HG03521 (cell line): ENCODE measurements around the gene CYP3A7.
"Not testable (repeated sequence)": the region's sequence is repeated elsewhere in the genome, so short reads cannot be mapped to it uniquely, and the experiment has no call there.

ENCODE experiments used
- ATAC-seq: cut with Tn5 transposase; IDR thresholded peaks from one replicate; pipeline ENCODE4 v1.9.1; 2021; ENCODE audit warnings: mild to moderate bottlenecking, moderate library complexity; ENCODE audit not compliant: unreplicated experiment

Gene CYP3A7

DNA sequence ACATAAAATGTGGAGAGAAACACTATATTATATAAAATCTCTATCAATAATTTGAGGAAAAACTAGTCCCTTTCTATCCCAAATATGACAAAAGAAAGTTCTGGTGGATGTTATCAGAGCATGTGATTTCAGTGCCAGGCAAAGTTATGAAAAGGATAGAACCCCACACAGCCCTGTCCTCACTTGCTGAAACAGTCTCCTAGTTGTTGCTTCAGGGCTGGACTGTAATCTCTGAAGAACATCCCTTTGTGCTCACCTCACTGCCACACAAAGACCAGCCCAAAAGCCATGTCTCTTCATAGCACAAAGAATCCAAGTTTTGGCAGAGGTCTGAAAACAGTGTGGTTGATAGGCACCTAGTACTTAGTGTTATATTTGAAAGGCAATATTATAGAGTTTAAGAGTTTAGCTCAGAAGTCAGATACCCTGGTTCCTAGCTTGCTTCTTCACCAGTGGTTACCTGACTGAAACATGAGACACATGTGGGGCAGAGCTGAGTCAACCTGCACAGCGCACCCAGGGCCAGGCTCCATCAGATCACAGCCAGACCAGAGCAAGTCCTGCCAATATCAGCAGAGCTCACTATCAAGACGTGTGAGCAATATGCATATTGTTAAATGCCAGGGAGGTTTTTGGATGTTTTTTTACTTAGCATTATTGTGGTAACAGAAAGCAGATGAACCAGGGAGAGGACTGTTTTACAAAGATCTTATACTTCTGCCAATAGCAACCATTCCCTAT is 25.0 kb downstream of the CYP3A7 start:
- no peak for ATAC-seq

DNA sequence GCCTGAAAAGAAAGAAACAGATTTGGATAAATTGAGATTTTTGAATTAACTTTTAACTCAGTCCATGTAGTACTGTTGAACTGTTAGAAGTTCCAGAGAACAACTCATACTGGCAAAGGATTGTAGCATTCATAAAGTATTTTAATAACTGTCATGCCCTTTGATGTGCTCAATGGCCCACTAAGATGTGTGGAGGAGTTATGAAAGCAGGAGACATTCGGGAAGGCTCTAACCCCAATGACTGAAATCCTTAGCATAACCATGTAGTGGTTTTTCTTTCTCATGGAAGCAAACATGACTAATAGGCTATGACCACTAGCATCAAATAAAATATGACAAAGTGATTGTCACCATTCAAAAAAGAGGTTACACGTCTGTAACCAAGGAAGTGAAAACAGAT is 25.7 kb downstream of the CYP3A7 start:
- no peak for ATAC-seq

DNA sequence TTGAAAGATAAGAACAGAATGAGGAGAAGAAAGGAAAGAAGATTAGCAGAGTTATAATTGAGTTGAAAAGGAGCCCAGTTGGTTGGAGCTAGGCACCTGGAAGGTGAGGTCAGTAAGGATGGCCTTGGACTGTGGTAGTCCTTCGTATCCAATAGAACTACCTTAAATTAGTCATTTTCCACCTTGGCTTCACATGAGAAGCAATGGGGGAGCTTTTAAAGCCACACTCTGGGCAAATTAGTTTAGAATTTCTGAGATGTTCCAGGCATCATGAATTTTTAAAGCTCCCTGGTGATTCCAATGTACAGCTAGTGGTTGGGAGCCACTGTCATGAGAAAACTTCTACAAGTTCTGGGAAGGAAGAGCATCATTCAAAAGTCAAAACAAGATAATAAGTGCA is 27.9 kb downstream of the CYP3A7 start:
- ATAC-seq, result no peak

DNA sequence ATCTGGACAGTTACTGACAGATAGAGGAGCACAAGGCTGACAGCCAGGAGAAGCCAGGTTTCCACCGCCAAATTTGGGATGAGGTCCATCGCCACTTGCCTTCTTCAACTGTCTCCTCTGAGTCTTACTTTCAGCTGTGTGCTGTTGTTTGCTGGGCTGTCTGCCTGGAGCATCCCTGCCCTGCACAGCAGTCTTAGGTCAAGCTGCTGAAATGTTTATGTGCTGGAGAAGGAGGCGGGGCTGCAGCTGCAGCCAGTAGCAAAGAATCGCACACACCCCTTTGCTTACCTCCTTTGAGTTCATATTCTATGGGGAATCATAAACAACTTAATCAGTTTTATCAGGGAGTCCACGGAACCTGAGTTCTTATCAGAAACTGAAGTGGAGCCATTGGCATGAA is 35.0 kb downstream of the CYP3A7 start:
- no peak for ATAC-seq

DNA sequence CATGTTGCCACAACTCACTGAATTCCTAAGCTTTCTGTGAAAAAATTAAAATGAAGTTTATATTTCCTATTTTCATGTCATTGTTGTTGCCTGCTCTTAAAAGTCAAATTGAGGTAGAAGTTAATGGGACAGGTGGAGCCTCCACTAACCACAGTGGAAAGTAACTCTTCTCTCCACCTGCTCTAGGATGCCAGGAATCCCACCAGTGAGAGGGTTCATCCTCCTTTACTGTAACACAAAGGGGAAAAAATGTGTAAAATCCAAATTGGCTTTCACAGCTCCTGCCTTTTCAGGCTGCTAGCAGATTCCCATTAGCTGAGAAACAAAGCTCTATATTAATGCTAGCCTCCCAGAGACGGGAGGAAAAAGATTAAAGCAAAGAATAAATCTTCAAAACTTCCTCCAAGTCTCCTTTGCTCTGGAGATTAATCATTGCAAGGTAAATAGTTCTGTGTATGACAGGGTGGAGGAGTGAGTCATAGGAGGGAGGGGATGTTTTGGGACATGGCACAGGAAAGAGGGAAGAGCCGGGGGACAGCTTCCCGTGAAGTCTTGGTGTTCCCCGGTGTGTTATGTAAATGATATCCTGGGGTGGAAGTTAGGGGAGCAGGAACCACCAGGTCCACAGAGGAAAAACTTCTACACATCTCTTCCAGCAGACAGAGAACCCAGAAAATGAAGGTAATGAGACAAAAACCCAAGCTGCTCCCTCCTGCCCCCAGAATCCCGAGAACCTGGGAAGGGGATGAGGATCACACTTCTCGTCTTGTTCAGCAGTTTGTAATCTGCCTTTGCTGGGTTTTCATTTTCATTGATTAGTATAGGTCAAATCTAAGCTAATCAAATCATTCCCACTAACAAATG is 35.9 kb downstream of the CYP3A7 start:
- ATAC-seq, result not testable (repeated sequence)

DNA sequence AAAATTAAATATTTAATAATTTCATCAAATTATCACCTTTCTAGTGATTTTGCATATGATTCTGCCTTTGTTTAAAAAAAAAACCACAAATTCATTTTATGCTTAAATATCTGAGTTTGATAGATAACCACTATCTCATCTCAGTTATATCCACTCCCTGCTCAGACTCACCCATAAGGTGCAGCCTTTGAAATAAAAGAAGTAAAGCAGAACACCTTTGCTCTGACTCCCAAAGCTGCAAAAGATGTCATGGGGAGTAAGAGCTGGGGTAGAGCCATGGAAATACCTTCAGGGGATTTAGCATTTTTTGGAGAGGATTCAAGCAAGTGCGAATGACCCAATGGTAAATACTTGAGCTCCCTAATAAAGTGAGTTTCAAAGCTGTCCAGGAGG is 40.1 kb downstream of the CYP3A7 start:
- ATAC-seq, result no peak

DNA sequence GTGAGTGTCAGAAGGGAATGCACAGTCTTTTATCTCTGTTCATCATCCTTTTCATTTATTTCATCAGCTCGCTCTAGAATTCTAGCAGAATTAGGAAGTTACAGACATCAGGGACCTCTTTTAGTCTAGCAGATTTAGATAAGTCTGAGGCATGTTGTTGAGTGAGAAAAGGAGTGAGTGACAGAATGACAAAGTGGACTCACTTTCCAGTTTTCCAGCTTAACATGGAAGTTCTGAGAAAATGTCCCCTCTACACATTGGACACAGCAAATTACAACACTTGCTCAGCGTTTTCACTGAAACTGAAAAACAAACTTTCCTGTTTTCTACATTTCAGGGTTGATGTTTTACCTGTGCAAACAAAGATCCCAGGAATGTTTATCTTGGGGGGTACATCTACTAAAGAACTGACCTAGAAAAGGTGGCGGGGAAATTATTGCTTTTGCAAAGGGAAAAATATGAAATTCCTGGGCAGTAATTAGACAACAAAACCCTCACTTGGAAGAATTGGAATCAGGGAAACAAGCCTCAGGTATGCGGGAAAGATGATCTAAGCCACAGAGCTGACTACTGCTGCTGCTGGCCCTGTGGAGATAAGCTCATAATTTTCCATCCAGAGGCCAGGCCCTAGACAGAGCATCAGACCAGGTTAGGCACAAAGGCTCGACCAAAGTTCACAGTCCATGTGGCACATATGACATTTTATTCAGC is 40.6 kb downstream of the CYP3A7 start:
- ATAC-seq, result no peak

DNA sequence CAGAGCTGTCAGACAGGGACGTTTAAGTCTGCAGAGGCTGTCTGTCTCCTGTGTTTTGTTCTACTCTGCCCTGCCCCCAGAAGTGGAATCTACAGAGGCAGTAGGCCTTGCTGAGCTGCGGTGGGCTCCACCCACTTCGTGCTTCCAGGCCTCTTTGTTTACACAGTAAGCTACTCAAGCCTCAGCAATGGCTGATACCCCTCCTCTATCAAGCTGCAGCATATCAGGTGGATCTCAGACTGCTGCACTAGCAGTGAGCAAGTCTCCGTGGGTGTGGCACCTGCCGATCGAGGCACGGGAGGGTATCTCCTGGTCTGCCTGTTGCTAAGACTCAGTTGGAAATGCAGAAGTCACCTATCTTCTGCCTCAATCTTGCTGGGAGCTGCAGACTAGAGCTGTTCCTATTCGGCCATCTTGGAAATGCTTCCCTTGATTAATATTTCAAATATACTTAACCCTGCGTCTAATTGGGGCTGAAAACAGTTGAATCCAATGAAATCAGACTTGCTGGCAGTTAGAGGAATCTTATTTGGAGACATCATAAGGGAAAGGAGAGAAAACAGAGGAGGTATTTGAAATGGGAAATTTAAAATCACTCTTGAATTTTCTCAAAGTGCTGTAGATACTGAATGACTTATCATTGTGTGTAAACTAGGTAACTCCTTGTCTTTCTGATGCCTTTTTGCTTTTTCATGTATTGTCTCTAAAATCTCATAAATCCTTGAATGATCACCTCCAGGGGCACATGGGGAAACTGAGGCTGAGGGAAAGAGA is 41.4 kb downstream of the CYP3A7 start:
- no peak for ATAC-seq

DNA sequence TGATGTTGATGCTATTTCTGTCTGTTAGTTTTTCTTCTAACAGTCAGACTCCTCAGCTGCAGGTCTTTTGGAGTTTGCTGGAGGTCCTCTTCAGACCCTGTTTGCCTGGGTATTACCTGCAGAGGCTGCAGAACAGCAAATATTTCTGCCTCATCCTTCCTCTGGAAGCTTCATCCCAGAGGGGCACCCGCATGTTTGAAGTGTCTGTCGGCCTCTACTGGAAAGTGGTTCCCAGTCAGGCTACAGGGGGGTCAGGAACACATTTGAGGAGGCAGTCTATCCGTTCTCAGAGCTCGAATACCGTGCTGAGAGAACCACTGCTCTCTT is 41.9 kb downstream of the CYP3A7 start:
- no peak for ATAC-seq

DNA sequence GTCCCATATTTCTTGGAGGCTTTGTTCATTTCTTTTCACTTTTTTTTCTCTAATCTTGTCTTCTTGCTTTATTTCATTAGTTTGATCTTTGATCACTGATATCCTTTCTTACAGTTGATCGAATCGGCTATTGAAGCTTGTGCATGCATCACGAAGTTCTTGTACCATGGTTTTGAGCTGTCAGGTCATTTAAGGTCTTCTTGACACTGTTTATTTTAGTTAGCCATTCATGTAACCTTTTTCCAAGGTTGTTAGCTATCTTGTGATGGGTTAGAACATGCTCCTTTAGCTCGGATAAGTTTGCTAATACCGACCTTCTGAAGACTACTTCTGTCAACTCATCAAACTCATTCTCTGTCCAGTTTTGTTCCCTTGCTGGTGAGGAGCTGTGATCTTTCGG is 42.4 kb downstream of the CYP3A7 start:
- ATAC-seq, result not testable (repeated sequence)

DNA sequence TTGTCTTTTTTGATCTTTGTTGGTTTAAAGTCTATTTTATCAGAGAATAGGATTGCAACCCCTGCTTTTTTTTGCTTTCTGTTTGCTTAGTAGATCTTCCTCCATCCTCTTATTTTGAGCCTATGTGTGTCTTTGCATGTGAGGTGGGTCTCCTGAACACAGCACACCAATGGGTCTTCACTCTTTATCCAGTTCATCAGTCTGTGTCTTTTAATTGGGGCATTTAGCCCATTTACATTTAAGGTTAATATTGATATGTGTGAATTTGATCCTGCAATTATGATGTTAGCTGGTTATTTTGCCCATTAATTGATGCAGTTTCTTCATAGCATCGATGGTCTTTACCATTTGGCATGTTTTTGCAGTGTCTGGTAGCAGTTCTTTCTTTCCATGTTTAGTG is 43.3 kb downstream of the CYP3A7 start:
- not testable (repeated sequence) for ATAC-seq

DNA sequence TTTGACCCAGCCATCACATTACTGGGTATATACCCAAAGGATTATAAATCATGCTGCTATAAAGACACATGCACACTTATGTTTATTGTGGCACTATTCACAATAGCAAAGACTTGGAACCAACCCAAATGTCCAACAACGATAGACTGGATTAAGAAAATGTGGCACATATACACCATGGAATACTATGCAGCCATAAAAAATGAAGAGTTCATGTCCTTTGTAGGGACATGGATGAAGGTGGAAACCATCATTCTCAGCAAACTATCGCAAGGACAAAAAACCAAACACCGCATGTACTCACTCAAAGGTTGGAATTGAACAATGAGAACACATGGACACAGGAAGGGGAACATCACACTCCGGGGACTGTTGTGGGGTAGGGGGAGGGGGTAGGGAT is 44.1 kb downstream of the CYP3A7 start:
- ATAC-seq, result not testable (repeated sequence)

DNA sequence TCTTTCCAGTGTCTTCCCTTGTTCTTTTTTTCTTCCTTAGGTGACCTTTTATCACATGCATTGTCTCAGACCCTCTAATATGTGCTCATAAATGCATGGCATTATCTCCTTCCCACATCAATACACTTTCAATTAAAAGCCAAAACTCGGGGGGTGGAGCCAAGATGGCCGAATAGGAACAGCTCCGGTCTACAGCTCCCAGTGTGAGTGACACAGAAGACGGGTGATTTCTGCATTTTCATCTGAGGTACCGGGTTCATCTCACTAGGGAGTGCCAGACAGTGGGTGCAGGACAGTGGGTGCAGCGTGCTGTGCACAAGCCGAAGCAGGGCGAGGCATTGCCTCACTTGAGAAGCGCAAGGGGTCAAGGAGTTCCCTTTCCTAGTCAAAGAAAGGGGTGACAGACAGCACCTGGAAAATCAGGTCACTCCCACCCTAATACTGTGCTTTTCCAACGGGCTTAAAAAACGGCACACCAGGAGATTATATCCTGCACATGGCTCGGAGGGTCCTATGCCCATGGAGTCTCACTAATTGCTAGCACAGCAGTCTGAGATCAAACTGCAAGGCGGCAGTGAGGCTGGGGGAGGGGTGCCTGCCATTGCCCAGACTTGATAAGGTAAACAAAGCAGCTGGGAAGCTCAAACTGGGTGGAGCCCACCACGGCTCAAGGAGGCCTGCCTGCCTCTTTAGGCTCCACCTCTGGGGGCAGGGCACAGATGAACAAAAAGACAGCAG is 49.0 kb downstream of the CYP3A7 start:
- not testable (repeated sequence) for ATAC-seq

DNA sequence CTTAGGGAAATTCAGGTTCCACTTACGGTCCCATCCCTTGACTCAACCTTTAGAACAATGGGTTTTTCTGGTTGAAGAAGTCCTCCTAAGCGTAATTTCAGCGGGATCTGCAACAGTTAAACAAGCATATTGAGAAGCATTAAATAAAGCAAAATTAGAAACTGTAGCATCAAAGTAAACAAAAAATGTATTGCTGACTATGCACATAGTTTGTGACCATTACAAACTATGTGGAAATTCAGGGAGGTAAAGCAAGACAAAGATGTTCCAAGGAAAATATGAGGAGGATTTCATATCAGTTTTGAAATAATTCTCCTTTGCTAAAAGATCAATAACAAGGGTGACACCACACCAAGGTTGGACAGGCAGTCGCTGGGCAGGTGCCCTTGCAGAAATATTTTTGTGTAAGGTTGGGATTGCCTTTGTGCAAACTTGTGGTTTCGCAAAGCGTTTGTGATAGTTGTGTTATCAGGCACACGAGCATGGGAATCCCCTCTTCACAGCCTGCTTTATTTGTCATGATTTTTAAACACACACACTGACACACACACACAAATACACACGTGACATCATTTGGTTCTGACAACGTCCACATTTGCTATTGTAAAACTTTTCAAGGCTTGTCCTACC is 49.8 kb downstream of the CYP3A7 start:
- no peak for ATAC-seq

DNA sequence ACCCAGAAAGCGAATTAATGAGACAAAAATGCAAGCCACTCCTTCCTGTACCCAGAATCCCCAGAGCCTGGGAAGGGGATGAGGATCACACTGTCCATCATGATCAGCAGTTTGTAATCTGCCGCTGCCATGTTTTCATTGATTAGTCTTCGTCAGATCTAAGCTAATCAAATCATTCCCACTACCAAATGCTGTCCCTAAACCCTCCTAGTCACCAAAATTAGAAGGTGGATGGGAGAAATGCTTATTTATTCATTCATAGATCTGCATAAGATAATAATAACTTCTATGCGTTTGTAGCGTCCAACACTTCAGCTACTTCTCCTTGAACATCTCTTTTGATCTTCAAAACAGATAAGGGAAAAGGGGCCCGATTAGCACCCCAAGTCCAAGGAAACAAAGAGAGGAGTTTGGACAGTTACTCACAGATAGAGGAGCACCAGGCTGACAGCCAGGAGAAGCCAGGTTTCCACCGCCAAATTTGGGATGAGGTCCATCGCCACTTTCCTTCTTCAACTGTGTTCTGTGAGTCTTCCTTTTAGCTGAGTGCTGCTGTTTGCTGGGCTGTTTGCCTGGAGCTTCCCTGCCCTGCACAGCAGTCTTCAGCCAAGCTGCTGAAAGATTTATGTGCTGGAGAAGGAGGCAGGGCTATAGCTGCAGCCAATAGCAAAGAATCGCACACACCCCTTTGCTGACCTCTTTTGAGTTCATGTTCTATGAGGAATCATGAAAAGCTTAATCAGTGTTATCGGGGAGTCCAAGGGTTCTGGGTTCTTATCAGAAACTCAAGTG is 55.4 kb downstream of the CYP3A7 start, which contains the start of gene CYP3A5:
CYP3A5 (minus strand) TSS at position 597 of the 792 bp plus-strand sequence; CDS start at position 497, 100 bp downstream.
- ATAC-seq, result no peak

DNA sequence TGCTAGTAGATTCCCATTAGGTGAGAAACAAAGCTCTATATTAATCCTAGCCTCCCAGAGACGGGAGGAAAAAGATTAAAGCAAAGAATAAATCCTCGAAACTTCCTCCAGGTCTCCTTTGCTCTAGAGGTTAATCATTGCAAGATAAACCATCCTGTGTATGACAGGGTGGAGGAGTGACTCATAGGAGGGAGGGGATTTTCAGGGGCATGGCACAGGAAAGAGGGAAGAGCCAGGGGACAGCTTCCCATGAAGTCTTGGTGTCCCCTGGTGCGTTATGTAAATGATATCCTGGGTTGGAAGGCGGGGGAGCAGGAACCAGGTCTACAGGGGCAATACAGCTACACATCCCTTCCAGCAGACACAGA is 56.0 kb downstream of the CYP3A7 start:
- ATAC-seq, result no peak

DNA sequence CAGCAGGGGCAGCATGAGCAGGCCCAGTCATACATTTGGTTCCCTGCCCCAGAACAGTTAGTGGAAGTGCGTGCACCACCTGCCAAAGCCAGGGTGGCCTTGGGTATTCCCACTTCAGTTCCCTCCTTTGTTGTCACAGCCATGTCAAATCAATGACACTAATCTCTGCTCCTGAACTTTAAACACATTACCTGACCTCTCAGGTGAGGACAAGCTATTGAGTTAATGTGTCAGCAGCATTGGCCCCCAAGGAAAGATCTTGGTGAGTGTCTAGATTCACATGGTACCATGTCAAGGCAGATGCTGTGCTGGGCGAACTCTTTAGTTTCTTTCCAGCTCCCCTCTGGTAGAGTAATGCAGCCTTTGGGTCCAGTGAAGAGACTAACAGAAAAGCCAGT is 57.3 kb downstream of the CYP3A7 start:
- no peak for ATAC-seq

DNA sequence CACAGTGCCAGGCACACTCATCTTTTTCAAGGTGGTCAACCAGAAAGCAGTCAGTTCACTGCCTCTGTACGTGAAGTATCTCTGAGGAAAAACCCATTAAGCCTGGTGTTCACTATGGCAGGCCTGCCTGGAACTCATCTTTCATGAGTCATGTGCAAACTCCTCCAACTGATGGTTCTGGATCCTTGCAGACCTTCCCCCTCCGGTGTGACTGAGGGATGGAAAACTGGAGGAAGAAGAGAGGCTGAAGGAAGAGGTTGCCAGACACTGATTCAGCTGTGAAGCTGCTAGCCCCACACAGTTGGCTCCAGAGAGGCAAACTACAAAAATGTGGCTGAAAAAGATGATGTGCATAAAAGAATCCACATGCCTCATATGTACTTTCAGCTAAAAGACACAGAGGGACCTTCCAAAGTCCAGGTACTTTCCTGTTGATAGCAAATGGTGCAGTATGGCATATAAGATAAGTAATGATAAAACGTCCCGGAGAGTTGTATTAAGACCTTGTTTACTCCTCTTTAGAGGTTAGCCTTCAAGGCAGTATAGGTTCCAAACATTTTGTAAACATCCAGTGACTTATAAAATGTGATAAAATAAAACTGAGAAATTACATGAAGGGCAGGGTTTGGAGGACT is 57.9 kb downstream of the CYP3A7 start:
- ATAC-seq, result no peak
